ACHN (cell line): ENCODE measurements around the gene COMMD8.

ENCODE experiments used
- DNase-seq: peaks from one replicate; pipeline ENCODE4 v3.0.0-alpha.2; 2015
- in situ Hi-C: cut with HindIII; loops from 2 replicates; pipeline ENCODE4 v1.10.0; 2017; ENCODE audit warnings: low sequenced_read_pairs, low pct_ligation_motif_present, low pct_unique_long_range_greater_than_20kb

The COMMD8 gene

GRCh38 chr4:47475411-47475810, 11.9 kb upstream of the COMMD8 start:
- DNase-seq, result no peak

GRCh38 chr4:47474799-47475198, 11.3 kb upstream of the COMMD8 start:
- in situ Hi-C loops, result no loop called here
- no peak for DNase-seq

More at GRCh38 chr4:47475411-47475810, 11.9 kb upstream of the COMMD8 start:
- in situ Hi-C loops, result no loop called here

DNA sequence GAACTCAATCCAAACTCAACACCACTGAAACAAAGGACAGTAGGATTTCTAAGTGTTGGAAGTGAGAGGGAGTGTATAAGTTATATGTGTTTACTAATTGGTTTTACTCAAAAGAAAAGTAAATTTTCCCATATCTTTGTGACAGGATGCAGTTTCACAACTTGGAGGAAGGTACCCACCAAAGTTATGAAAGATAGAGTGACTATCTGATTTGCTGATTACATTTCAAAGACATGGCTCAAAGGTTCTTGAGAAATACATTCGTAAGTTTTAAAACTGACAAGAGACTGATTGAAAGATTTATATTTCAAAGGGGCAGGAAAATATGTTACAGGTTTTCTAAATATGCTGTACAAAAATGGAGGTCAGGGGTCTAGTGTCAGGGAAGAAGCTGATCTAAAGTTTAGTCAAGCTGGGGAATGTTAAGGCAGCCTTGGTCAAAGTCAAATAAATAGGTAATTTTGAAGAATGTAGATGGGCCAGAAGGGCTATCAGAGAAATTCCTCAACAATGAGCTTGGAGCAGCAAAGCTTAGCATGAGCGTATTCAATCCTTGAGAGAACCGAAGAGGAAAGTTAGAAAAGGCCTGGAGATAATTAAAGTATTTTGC, 9.7 kb upstream of the COMMD8 start:
- DNase-seq, result no peak
- in situ Hi-C loops, result no loop called here

GRCh38 chr4:47471591-47471990, 8.1 kb upstream of the COMMD8 start:
- in situ Hi-C loops, result no loop called here
- no peak for DNase-seq

GRCh38 chr4:47471064-47471463, 7.6 kb upstream of the COMMD8 start:
- in situ Hi-C loops, result no loop called here
- DNase-seq, result no peak

GRCh38 chr4:47469951-47470350, 6.4 kb upstream of the COMMD8 start:
- in situ Hi-C loops, result no loop called here

DNA sequence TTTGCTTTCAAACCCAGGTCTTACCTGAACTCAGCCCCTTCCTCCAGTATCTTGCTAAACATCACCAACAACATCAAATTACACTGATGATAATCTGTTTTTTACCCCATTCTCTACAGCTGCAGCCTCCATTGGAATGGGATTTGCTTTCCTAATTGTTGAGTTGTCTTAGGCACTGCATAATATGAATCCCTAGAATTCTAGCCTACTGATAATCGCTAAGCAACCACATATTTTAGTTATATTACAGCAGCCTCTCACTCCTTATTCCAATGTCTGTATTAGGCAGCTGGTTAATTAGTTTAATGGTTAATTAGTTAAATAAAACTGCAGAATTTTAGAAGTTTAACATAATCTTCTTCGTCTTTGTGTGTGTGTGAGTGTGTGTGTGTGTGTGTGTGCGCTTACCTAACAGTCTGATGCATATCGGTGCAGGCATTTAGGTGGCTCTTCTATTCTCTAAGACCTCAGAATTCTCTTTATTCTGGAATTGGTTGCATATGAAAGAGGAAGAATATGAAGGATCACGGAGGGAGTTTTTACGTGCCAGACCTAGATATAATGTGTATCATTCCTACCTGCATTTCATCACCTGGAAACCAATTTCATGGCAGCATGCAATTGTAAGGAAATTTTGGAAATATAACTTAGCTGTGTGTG, 5.3 kb upstream of the COMMD8 start:
- no peak for DNase-seq
- in situ Hi-C loops, result no loop called here

More at GRCh38 chr4:47469951-47470350, 6.4 kb upstream of the COMMD8 start:
- no peak for DNase-seq

DNA sequence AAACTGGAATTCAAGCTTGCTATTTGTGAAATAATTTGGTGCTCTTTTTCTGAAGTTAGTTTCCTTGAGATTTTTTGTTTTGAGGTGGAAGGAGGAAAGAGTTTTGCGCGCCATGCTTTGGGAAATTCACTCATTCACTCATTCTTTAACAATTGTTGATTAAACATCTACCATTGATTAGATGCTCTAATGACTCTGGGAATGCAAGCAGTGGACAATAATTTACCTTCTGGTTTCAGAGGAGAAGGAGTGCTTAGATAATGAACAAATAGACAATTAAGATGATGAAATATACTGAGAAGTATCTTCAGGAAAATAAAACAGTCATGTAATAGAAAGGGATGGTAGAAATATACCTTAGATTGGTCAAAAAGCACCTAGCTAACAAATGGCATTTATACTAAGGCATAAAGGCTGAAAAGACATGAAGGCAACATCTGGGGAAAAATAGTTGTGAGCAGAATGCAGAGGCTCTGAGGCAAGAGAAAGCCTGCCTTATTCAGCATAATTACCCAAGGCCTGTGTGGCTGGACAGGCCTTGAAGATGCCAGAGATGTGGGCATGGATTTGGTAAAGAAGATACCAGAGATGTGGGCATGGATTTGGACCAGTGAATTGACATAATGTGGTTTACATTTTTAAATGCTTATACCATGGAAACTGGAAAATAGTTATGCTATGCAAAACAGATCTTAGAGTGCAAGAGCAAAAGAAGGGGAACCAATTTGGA, 2.7 kb upstream of the COMMD8 start:
- in situ Hi-C loops, result no loop called here
- DNase-seq, result no peak

DNA sequence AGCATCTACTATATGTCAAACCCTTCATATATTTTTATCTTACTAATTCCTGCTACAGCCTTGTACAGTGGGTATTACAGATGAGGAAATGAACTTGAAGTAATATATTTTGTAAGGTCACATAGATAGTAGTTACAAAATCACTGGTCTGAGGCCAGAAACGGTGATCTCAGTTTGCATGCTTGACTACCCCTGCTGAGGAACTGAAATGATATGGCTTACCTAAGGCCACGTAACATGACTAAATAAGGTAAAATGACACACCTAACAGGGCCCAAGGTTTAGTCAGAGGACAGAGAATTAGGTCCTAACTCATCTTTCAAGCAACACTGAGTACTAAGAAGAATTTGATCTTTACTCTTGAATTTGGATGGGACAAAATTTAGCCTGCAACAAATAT, 1.5 kb upstream of the COMMD8 start:
- DNase-seq, result no peak
- in situ Hi-C loops, result no loop called here

GRCh38 chr4:47462799-47463234, 685 bp downstream of the COMMD8 start:
- in situ Hi-C loops, result no loop called here
- peak; percentile 19 for DNase-seq

DNA sequence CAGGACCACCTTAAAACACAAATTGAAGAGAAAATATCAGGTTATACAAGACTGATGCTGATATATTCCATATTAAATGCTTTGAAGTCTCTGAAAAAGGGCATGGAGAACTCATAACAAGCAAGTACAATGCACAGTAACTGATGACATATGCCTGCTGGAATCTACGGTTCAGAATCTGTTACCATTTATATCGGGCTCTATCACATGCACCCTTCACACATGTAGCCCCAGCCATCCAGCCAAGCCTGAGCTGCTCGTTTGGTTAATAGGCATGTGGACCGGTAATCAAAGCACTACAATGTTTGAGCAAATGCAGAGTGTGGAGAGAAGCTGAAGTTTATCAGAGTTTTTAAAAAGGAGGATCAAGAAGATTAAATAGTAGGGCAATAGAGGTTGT, 11.8 kb downstream of the COMMD8 start:
- DNase-seq, result no peak

DNA sequence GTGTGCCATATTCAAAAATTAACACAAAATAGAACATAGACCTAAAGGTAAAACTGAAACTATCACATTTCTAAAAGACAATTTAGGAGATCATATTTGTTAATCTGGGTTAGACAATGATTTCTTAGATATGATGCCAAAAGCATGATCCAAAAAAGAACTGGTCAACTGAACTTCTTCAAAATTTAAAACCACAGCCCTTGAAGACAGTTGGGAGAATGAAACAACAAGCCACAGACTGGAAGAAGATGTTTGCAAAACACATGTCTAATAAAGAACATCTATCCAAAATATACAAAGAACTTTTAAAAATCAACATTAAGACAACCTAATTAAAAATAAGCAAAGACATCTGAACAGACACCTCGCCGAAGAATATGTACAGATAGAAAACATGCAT, 19.5 kb downstream of the COMMD8 start:
- in situ Hi-C loops, result no loop called here
- no peak for DNase-seq

More for the DNA sequence above, 11.8 kb downstream of the COMMD8 start:
- in situ Hi-C loops, result no loop called here

- DNase-seq, result no peak
- in situ Hi-C loops, result no loop called here
These were observed 20.5 kb downstream of the COMMD8 start for GRCh38 chr4:47442980-47443379.

DNA sequence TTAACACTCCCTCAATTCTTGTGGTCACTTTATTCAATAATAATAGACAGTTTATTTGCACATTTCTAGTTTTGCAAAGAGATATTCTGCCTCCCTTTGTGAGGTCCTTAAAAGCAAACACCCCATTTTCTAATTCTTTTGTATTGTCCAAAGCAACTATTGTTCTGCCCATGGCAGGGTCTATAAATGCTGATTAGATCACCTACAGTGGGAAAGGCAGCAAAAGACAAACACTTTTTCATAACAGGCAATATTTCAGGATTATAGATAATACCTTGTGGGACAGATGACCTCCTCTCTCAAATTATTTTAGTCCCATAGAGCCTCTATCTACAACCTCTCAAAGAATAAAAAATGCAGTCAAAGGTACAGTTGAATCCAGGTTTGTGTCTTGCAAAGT, 28.6 kb downstream of the COMMD8 start:
- no peak for DNase-seq

GRCh38 chr4:47432749-47433148, 30.8 kb downstream of the COMMD8 start:
- in situ Hi-C loops, result no loop called here
- no peak for DNase-seq

More for the DNA sequence above, 28.6 kb downstream of the COMMD8 start:
- in situ Hi-C loops, result no loop called here

GRCh38 chr4:47427935-47428334, 35.6 kb downstream of the COMMD8 start:
- in situ Hi-C loops, result no loop called here
- DNase-seq, result no peak

DNA sequence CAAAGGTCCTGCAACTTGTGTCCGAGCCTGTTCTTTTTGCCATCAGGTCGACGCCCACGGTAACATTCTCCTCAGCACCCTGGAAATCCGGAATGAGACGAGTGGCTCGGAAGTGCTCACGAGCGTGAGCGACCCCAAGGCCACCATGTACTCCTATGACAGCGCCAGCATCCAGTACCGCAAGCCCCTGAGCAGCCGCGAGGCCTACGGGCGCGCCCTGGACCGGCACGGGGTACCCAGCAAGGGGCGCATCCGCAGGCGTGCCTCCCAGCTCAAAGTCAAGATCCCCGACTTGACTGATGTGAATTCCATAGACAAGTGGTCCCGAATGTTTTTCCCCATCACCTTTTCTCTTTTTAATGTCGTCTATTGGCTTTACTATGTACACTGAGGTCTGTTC, 37.9 kb downstream of the COMMD8 start:
- in situ Hi-C loops, result no loop called here

GRCh38 chr4:47419296-47419695, 44.2 kb downstream of the COMMD8 start:
- no peak for DNase-seq

More for the DNA sequence above, 37.9 kb downstream of the COMMD8 start:
- DNase-seq, result no peak

DNA sequence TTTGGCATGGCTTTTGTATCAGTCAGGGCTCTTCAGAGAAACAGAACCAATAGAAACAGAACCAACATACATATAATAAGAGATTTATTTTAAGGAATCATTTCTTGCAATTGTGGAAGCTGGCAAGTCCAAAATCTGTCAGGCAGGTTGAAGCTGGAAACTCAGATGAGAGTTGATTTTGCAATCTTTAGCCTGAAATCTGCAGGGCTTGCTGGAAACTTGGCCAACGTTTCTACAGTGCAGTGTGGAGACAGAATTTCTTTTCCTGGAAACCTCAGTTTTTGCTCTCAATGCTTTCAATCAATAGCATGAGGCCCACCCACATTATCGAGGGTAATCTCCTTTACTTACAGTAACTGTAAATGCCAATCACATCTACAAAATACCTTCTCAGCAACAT, 45.4 kb downstream of the COMMD8 start:
- no peak for DNase-seq
- in situ Hi-C loops, result no loop called here

More at GRCh38 chr4:47419296-47419695, 44.2 kb downstream of the COMMD8 start:
- in situ Hi-C loops, result no loop called here

- in situ Hi-C loops, result no loop called here
- DNase-seq, result no peak
These were observed 47.8 kb downstream of the COMMD8 start for GRCh38 chr4:47415719-47416118.
